C4-2B (cell line): ENCODE data around the gene ODF4.

Experiments
- H3K27ac ChIP-seq: fragments of 450-650 bp; 2 replicates; pipeline ENCODE4 v1.5.1; 2017
- ZFX ChIP-seq: fragments of 450-650 bp; IDR thresholded peaks from 2 replicates; pipeline ENCODE4 v1.6.1; 2017
- TF ChIP-seq, protein P1 (sequence below): fragments of 450-650 bp; conservative IDR thresholded peaks from 2 replicates; pipeline ENCODE4 v1.5.1; 2017; ENCODE audit warnings: mild to moderate bottlenecking

Gene ODF4

DNA sequence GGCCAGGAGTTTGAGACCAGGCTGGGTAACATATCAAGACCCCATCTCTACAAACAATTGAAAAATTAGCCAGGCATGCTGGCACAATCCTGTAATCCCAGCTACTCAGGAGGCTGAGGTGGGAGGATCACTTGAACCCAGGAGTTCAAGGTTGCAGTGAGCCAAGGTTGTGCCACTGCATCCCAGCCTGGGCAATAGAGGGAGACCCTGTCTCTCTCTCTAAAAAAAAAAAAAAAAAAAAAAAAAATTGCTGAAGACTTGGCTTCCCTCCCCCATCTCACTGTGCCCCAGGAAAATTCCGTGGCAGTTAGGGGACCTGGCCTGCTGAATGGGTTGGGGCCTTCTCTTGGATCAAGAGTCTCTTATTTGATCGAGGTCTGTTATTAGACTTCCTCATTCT, at the start of gene ODF4:
Gene ODF4 (plus strand): TSS at position 301 of the 400 bp plus-strand sequence. CDS start 212 bp downstream, outside the sequence.
- H3K27ac ChIP-seq: no peak within 1 kb of the TSS
- TF ChIP-seq ZFX: no peak
- TF ChIP-seq, protein P1, sequence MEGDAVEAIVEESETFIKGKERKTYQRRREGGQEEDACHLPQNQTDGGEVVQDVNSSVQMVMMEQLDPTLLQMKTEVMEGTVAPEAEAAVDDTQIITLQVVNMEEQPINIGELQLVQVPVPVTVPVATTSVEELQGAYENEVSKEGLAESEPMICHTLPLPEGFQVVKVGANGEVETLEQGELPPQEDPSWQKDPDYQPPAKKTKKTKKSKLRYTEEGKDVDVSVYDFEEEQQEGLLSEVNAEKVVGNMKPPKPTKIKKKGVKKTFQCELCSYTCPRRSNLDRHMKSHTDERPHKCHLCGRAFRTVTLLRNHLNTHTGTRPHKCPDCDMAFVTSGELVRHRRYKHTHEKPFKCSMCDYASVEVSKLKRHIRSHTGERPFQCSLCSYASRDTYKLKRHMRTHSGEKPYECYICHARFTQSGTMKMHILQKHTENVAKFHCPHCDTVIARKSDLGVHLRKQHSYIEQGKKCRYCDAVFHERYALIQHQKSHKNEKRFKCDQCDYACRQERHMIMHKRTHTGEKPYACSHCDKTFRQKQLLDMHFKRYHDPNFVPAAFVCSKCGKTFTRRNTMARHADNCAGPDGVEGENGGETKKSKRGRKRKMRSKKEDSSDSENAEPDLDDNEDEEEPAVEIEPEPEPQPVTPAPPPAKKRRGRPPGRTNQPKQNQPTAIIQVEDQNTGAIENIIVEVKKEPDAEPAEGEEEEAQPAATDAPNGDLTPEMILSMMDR: no peak

GRCh38 chr17:8290043-8290442, 49.6 kb upstream of the ODF4 start:
- no peak overlapping the region for H3K27ac ChIP-seq
- TF ChIP-seq, protein P1: no peak
- no peak for TF ChIP-seq ZFX

- no peak overlapping the region for H3K27ac ChIP-seq
- TF ChIP-seq, protein P1: no peak
- no peak for TF ChIP-seq ZFX
These were observed 46.8 kb upstream of the ODF4 start for GRCh38 chr17:8292639-8293395.

DNA sequence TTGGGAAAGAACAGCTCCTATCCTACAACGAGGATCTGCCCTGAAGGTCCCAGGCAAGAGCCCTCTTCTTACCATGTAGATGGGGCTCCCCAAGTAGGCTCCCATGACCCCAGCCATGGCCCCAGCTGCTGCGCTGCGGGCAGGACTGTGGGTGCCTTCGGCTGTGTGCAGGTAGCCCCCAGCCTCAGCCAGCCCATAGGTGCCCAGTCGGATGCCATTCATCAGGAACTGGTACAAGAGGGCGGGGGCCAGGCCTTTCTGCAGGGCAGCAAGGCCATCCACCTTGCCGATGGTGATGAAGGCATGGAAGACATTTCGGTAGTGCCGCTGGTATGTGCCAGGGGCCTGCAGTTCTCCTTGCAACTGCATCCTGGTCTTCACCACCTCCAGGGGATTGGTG, 45.3 kb upstream of the ODF4 start:
- no peak for TF ChIP-seq ZFX
- H3K27ac ChIP-seq: peak overlapping the region; percentile 81

DNA sequence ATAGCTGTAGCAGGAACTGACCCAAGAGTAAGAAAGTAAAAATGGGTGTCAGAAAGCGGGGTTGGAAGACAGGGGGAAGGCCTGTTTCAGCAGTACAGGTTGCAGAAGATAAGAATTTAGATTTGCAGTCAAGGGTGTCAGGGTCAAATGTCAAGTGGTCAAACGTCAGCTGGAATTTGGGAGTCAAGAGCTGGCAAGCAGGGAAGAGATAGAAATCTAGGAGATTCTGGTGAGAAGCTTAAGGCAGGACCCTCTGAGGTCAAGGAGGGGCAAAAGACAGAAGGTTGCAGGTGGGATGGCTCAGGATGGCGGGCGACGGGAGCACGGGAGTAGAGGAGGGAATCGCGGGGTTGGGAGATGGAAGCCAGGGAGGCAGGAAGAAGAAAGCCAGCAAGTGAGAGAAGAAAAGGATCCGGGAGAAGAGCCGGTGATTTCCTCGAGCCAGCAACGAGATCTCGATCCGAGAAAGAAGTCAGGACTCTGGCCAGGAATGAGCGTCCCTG, 44.8 kb upstream of the ODF4 start:
- TF ChIP-seq ZFX: no peak
- TF ChIP-seq, protein P1: no peak
- peak overlapping the region; percentile 81 for H3K27ac ChIP-seq

- no peak overlapping the region for H3K27ac ChIP-seq
- TF ChIP-seq, protein P1: no peak
- no peak for TF ChIP-seq ZFX
These were observed 39.4 kb upstream of the ODF4 start for GRCh38 chr17:8300226-8300625.

DNA sequence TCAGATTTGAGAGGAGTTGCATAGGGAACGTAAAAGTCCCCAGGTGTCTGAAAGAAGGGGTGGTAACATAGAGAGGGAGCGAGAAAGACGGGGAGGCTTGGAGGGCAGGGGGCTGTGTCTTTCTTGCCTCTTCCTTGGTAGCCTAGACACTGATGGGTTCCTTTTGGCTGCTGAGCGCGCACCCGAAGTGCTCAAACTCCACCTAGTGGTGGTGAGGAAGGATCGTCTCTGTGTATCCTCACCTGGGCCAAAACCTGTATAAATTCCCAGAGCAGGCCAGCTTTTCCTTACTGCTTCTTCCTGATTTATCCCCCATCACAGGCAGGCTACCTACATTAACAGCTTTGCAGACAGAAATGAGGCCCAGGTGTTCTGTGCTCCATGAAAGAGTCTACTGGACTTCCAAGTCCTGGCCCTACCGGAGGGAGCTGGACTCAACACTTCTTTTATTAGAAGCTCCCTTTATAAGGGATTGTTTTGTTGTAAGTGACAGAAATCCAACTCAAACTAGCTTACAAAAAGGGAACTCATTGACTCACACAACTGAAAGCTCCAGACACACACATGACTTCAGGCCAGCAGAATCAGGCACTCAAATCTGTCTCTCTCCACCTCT, 38.9 kb upstream of the ODF4 start:
- TF ChIP-seq, protein P1: peak; percentile 94
- TF ChIP-seq ZFX: no peak
- H3K27ac ChIP-seq: peak overlapping the region; percentile 6; the same call in 1 of the 2 replicates
